HepG2 (cell line): Measurements from ENCODE around the gene TRIM66. TPM values are rescaled to one million over a fixed set of nuclear protein-coding genes. Genes with fewer than 3 reads are reported as not detected.

Experiments used
- ARNTL ChIP-seq: sonication (generic); formaldehyde crosslinking; IDR thresholded peaks from 2 replicates; pipeline ENCODE4 v1.4.0; 2020; ENCODE audit warnings: mild to moderate bottlenecking, missing genetic modification reagents
- FOXO1 ChIP-seq: sonication (generic); formaldehyde crosslinking; IDR thresholded peaks from 2 replicates; pipeline ENCODE4 v1.4.0; 2020; ENCODE audit warnings: missing genetic modification reagents
- REL ChIP-seq: sonication (generic); formaldehyde crosslinking; conservative IDR thresholded peaks from 2 replicates; pipeline ENCODE4 v1.8.0; 2022; ENCODE audit warnings: mild to moderate bottlenecking, missing genetic modification reagents, moderate library complexity
- RFX3 ChIP-seq: IDR thresholded peaks from 2 replicates; pipeline ENCODE4 v1.6.1; 2016; ENCODE audit warnings: missing biosample characterization, missing genetic modification reagents
- SNAPC2 ChIP-seq: sonication (generic); formaldehyde crosslinking; IDR thresholded peaks from 2 replicates; pipeline ENCODE4 v1.8.1; 2022; ENCODE audit warnings: mild to moderate bottlenecking, missing genetic modification reagents
- TCF12 ChIP-seq, 2 experiments: fragments of 450-650 bp in 1 of 2; sonication (generic) in 1 of 2; formaldehyde crosslinking in 1 of 2; IDR thresholded peaks; 2 replicates each; pipeline versions ENCODE4 v1.6.1 to v1.8.0; 2017 to 2022; ENCODE audit warnings: antibody characterized with exemption in 1 of 2, mild to moderate bottlenecking in 1 of 2, missing genetic modification reagents in 1 of 2, moderate library complexity in 1 of 2
- ZNF343 ChIP-seq: sonication (generic); formaldehyde crosslinking; IDR thresholded peaks from 2 replicates; pipeline ENCODE4 v1.4.0; 2020; ENCODE audit warnings: mild to moderate bottlenecking, missing genetic modification reagents
- ZNF547 ChIP-seq: sonication (generic); formaldehyde crosslinking; IDR thresholded peaks from 2 replicates; pipeline ENCODE4 v1.5.1; 2020; ENCODE audit warnings: mild to moderate bottlenecking, missing genetic modification reagents
- ZNF891 ChIP-seq: sonication (generic); formaldehyde crosslinking; IDR thresholded peaks from 2 replicates; pipeline ENCODE4 v1.5.0; 2020; ENCODE audit warnings: mild to moderate bottlenecking, missing genetic modification reagents
- polyA plus RNA-seq, 8 experiments: library from polyadenylated mRNA; depleted of rRNA in 3 of 8; stranded (reverse) in 7 of 8; unstranded in 1 of 8; fragments of >200 nt; fragmentation: Illumina TruSeq in 4 of 8; extraction: Trizol in 4 of 8; gene quantifications; 2 replicates each; pipeline versions ENCODE4 v1.2.1 to v1.2.3, GENCODE V29; 2011 to 2016; ENCODE audit warnings: low read depth in 4 of 8, missing spikeins in 1 of 8, mixed read lengths in 1 of 8; ENCODE audit not compliant: insufficient read depth in 1 of 8
- total RNA-seq, 5 experiments: library from RNA; depleted of rRNA; stranded (reverse); fragments of >200 nt; fragmentation: Illumina TruSeq; extraction: Trizol; gene quantifications; 2 replicates each; pipeline ENCODE4 v1.2.3, GENCODE V29; 2016; ENCODE audit warnings: low read depth in 1 of 5
- TF ChIP-seq, protein P1 (sequence below): sonication (generic); formaldehyde crosslinking; IDR thresholded peaks from 2 replicates; pipeline ENCODE4 v1.5.0; 2020; ENCODE audit warnings: mild to moderate bottlenecking, missing genetic modification reagents
- TF ChIP-seq, protein P2 (sequence below): sonication (generic); formaldehyde crosslinking; IDR thresholded peaks from 2 replicates; pipeline ENCODE4 v1.8.1; 2022; ENCODE audit warnings: mild to moderate bottlenecking, missing genetic modification reagents
- TF ChIP-seq, protein P3 (sequence below), 2 experiments: fragments of 450-650 bp in 1 of 2; sonication (generic) in 1 of 2; formaldehyde crosslinking in 1 of 2; IDR thresholded peaks; 2 replicates each; pipeline versions ENCODE4 v1.6.1 to v1.8.0; 2016 to 2022; ENCODE audit warnings: antibody characterized with exemption in 1 of 2, mild to moderate bottlenecking in 1 of 2, missing genetic modification reagents in 1 of 2

TRIM66 gene
- total and polyA plus RNA-seq, 2 of the 13 experiments (the other 11 are each of a cell fraction or from before 2014, with no cell fraction given) = 4.9 to 6.1 TPM

DNA sequence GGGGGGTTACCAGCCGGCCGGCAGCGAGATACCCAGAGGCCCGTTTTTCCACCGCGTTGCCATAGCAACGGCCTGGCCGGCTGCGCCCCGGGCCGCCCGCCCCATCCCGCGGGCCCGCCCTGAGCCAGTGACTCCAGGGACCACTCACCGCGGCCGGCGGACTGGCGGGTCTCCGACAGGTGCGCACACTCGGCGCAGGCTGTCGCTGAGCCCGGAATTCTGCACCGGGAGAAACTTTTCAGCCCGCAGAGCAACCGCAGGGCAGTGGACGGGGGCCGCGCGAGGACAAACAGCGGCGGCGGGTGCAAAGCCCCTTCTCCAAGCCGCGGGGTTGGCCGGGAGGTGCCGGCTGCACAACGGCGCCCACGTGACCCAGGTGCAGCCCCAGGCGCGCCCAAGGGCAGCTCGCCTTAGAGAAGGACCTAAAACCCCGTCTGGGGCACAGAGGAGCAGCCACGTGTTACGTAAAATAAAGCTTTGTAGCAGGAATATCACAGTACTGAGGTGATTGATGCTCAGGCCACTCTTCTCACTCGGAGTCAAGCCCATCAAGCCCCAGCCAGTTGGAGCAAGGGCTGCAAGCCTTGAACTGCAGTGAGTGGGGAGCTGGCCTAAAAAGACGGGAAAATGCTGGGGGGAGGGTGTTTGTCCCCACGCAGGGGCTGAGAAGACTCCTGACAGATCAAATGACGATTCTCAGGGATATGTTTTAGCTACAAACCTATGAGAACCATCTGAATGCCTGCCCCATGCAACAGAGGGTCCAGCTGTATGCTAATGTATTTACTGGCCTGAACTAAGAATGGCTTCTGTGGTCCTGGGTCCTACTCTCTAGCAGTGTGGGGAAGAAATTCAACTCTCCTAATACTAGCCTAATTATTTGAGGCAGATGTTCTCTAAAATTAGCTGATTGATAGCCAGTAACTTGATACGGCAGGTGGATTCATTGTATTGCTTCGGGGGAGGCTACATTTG is 88.2 kb downstream of the TRIM66 start, which contains the start of gene STK33 (continued):
- TF ChIP-seq, protein P1, sequence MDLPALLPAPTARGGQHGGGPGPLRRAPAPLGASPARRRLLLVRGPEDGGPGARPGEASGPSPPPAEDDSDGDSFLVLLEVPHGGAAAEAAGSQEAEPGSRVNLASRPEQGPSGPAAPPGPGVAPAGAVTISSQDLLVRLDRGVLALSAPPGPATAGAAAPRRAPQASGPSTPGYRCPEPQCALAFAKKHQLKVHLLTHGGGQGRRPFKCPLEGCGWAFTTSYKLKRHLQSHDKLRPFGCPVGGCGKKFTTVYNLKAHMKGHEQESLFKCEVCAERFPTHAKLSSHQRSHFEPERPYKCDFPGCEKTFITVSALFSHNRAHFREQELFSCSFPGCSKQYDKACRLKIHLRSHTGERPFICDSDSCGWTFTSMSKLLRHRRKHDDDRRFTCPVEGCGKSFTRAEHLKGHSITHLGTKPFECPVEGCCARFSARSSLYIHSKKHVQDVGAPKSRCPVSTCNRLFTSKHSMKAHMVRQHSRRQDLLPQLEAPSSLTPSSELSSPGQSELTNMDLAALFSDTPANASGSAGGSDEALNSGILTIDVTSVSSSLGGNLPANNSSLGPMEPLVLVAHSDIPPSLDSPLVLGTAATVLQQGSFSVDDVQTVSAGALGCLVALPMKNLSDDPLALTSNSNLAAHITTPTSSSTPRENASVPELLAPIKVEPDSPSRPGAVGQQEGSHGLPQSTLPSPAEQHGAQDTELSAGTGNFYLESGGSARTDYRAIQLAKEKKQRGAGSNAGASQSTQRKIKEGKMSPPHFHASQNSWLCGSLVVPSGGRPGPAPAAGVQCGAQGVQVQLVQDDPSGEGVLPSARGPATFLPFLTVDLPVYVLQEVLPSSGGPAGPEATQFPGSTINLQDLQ (CRISPR knock-in tag) = no peak
- TF ChIP-seq REL (CRISPR knock-in tag) (0 out of 2 replicates have a peak, but pooled peaks have one; percentile 18), ZNF547 (CRISPR knock-in tag) (no peak), RFX3 (CRISPR knock-in tag) (peak; percentile 76), TCF12 (IDR thresholded peaks at IDR 0.05) (no peak), TCF12 (CRISPR knock-in tag; IDR thresholded peaks at IDR 0.05) (peak; percentile 63; the same call in 1 of the 2 replicates), ZNF891 (no peak), ZNF343 (CRISPR knock-in tag) (0 out of 2 replicates have a peak, but pooled peaks have one; percentile 39), FOXO1 (CRISPR knock-in tag) (peak; percentile 12; the same call in 1 of the 2 replicates), ARNTL (CRISPR knock-in tag) (peak; percentile 54; the same call in 1 of the 2 replicates), SNAPC2 (CRISPR knock-in tag) (no peak)
- TF ChIP-seq, protein P2, sequence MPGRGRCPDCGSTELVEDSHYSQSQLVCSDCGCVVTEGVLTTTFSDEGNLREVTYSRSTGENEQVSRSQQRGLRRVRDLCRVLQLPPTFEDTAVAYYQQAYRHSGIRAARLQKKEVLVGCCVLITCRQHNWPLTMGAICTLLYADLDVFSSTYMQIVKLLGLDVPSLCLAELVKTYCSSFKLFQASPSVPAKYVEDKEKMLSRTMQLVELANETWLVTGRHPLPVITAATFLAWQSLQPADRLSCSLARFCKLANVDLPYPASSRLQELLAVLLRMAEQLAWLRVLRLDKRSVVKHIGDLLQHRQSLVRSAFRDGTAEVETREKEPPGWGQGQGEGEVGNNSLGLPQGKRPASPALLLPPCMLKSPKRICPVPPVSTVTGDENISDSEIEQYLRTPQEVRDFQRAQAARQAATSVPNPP = no peak
- TF ChIP-seq, protein P3, sequence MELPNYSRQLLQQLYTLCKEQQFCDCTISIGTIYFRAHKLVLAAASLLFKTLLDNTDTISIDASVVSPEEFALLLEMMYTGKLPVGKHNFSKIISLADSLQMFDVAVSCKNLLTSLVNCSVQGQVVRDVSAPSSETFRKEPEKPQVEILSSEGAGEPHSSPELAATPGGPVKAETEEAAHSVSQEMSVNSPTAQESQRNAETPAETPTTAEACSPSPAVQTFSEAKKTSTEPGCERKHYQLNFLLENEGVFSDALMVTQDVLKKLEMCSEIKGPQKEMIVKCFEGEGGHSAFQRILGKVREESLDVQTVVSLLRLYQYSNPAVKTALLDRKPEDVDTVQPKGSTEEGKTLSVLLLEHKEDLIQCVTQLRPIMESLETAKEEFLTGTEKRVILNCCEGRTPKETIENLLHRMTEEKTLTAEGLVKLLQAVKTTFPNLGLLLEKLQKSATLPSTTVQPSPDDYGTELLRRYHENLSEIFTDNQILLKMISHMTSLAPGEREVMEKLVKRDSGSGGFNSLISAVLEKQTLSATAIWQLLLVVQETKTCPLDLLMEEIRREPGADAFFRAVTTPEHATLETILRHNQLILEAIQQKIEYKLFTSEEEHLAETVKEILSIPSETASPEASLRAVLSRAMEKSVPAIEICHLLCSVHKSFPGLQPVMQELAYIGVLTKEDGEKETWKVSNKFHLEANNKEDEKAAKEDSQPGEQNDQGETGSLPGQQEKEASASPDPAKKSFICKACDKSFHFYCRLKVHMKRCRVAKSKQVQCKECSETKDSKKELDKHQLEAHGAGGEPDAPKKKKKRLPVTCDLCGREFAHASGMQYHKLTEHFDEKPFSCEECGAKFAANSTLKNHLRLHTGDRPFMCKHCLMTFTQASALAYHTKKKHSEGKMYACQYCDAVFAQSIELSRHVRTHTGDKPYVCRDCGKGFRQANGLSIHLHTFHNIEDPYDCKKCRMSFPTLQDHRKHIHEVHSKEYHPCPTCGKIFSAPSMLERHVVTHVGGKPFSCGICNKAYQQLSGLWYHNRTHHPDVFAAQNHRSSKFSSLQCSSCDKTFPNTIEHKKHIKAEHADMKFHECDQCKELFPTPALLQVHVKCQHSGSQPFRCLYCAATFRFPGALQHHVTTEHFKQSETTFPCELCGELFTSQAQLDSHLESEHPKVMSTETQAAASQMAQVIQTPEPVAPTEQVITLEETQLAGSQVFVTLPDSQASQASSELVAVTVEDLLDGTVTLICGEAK (IDR thresholded peaks at IDR 0.05) = no peak
- TF ChIP-seq, protein P3 (CRISPR knock-in tag; IDR thresholded peaks at IDR 0.05) = no peak; the same call in 1 of the 2 replicates
